ENCODE measurements around the gene ZNF680. TPM values are rescaled to one million over a fixed set of nuclear protein-coding genes. Genes with fewer than 3 reads are reported as not detected.

The ZNF680 gene
- total RNA-seq, 2 donors from 2014 or later = 8.3 to 9.0 TPM

GRCh38 chr7:64541438-64542359 is 21.2 kb downstream of the ZNF680 start:
- Mint-ChIP-seq H3K4me1 (peaks cover 7% of the 10 kb centered on the region), H3K4me3 (peak overlapping the region; percentile 33)

GRCh38 chr7:64533756-64534155 is 29.1 kb downstream of the ZNF680 start:
- peaks cover 28% of the 10 kb centered on the region for H3K36me3 Mint-ChIP-seq (ENCODE audit: low read depth)
- H3K4me3 Mint-ChIP-seq = no peak overlapping the region
- no peak overlapping the region for H3K27ac Mint-ChIP-seq
- ATAC-seq (no peak), DNase-seq (no peak)
- no peaks in the 10 kb centered on the region for H3K27me3 Mint-ChIP-seq
- H3K9me3 ChIP-seq (ENCODE audit: control insufficient read depth, low read length, poor library complexity, severe bottlenecking) = peaks cover 16% of the 10 kb centered on the region
- H3K4me1 Mint-ChIP-seq = peaks cover 2% of the 10 kb centered on the region

More at GRCh38 chr7:64541438-64542359, 21.2 kb downstream of the ZNF680 start:
- peak overlapping the region; percentile 65 for H3K27ac Mint-ChIP-seq
- H3K36me3 Mint-ChIP-seq (ENCODE audit: low read depth) = peaks cover 3% of the 10 kb centered on the region
- H3K27me3 Mint-ChIP-seq = no peaks in the 10 kb centered on the region
- no peak for DNase-seq
- H3K9me3 ChIP-seq (ENCODE audit: control insufficient read depth, low read length, poor library complexity, severe bottlenecking) = peaks cover 7% of the 10 kb centered on the region
- ATAC-seq = peak; percentile 61

DNA sequence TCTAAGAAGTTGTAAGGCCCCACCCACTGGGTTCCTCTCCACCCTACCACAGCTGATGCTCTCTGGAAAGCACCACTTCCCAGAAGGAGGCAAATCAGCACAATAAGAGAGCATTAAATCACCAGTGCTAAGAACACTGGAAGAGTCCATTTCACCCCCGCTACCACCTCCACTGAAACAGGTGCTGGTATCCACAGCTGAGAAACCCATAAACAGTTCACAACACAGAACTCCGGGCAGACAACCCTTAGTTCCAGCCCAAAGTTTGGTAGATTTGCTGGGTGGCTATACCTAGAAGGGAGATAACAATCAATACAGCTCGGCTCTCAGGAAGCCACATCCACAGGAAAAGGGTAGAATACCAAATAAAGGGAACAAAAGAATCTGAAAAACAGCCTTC is 34.1 kb downstream of the ZNF680 start:
- Mint-ChIP-seq H3K36me3 (ENCODE audit: low read depth) (peaks cover 23% of the 10 kb centered on the region), H3K27me3 (no peaks in the 10 kb centered on the region), H3K4me1 (peaks cover 2% of the 10 kb centered on the region), H3K4me3 (no peak overlapping the region), H3K27ac (no peak overlapping the region)
- peaks cover 24% of the 10 kb centered on the region for H3K9me3 ChIP-seq (ENCODE audit: control insufficient read depth, low read length, poor library complexity, severe bottlenecking)
- no peak for DNase-seq
- no peak for ATAC-seq

DNA sequence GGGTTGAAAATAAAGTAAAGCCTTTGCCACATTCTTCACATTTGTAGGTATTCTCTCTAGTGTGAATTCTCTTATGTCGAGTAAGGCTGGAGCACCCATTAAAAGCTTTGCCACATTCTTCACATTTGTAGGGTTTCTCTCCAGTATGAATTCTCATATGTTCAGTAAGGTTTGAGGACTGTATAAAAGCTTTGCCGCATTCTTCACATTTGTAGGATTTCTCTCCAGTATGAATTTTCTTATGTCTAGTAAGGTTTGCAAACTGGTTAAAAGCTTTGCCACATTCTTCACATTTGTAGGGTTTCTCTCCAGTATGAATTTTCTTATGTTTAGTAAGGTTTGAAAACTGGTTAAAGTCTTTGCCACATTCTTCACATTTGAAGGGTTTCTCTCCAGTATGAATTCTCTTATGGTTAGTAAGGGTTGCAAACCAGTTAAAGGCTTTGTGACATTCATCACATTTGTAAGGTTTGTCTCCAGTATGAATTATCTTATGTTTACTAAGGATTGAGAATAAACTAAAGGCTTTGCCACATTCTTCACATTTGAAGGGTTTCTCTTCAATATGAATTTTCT is 41.4 kb downstream of the ZNF680 start:
- ATAC-seq (no peak), DNase-seq (no peak)
- Mint-ChIP-seq H3K4me1 (no peaks in the 10 kb centered on the region), H3K4me3 (no peak overlapping the region), H3K27me3 (no peaks in the 10 kb centered on the region), H3K36me3 (ENCODE audit: low read depth) (peaks cover 4% of the 10 kb centered on the region), H3K27ac (no peak overlapping the region)
- H3K9me3 ChIP-seq (ENCODE audit: control insufficient read depth, low read length, poor library complexity, severe bottlenecking) = peaks cover 32% of the 10 kb centered on the region

DNA sequence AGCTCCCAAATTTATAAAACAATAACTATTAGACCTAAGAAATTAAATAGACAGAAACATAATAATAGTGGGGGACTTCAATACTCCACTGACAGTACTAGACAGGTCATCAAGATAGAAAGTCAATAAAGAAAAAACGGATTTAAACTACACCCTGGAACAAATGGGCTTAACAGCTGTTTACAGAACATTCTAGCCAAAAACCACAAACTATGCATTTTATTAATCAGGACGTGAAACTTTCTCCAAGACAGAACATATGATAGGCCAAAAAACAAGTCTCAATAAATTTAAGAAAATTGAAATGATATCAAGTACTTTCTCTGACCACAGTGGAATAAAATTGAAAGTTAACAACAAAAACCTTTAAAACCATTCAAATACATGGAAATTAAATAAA is 46.4 kb downstream of the ZNF680 start:
- ATAC-seq (no peak), DNase-seq (no peak)
- H3K27me3 Mint-ChIP-seq = no peaks in the 10 kb centered on the region
- no peaks in the 10 kb centered on the region for H3K4me1 Mint-ChIP-seq
- no peak overlapping the region for H3K4me3 Mint-ChIP-seq
- no peak overlapping the region for H3K27ac Mint-ChIP-seq
- peaks cover 4% of the 10 kb centered on the region for H3K36me3 Mint-ChIP-seq (ENCODE audit: low read depth)
- H3K9me3 ChIP-seq (ENCODE audit: control insufficient read depth, low read length, poor library complexity, severe bottlenecking) = peaks cover 28% of the 10 kb centered on the region

DNA sequence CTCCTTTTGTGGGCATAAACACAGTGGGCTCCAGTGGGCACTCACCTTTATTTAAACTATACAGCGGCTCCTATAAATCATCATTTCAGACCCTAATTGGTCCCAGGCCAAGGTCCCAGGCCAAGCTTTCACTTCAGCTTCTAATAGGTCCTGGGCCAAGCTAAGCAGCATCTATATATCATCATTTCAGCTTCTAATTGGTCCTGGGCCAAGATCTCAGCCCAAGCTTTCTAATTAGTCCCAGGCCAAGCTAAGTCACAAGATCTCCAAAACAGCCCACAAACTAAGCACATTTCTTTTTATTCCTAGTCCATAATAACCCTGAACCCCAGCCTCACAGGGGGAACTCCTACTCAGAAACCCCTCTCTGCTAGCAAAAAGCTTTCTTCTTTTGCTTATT is 47.1 kb downstream of the ZNF680 start:
- Mint-ChIP-seq H3K4me3 (no peak overlapping the region), H3K27ac (no peak overlapping the region), H3K27me3 (no peaks in the 10 kb centered on the region), H3K36me3 (ENCODE audit: low read depth) (peaks cover 4% of the 10 kb centered on the region), H3K4me1 (no peaks in the 10 kb centered on the region)
- H3K9me3 ChIP-seq (ENCODE audit: control insufficient read depth, low read length, poor library complexity, severe bottlenecking) = peaks cover 25% of the 10 kb centered on the region
- ATAC-seq (no peak), DNase-seq (no peak)

- Mint-ChIP-seq H3K36me3 (ENCODE audit: low read depth) (peaks cover 4% of the 10 kb centered on the region), H3K27ac (no peak overlapping the region), H3K4me3 (no peak overlapping the region), H3K27me3 (no peaks in the 10 kb centered on the region), H3K4me1 (no peaks in the 10 kb centered on the region)
- H3K9me3 ChIP-seq (ENCODE audit: control insufficient read depth, low read length, poor library complexity, severe bottlenecking) = peaks cover 25% of the 10 kb centered on the region
- no peak for DNase-seq
- no peak for ATAC-seq
These were observed 47.5 kb downstream of the ZNF680 start for GRCh38 chr7:64515330-64515729.

DNA sequence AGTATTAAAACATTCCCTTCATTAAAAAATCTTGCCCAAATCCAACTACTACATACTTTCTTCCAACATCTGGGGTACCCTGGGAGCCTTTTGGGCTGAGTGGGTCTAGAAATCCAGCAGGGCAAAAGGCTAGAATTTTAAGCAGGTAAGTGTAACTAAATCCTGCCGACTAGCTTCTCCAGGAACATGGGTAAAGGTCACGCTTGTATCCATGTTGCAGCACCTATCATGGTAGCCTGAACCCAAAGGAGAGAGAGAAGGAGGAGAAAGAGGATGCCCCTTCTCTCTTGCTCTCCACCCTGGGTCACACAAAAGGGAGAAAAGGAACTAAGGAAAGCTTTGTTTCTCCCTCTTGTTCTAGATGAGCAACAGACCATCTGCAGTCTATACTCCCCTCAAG is 53.3 kb downstream of the ZNF680 start:
- peaks cover 5% of the 10 kb centered on the region for H3K36me3 Mint-ChIP-seq (ENCODE audit: low read depth)
- no peaks in the 10 kb centered on the region for H3K4me1 Mint-ChIP-seq
- no peaks in the 10 kb centered on the region for H3K27me3 Mint-ChIP-seq
- DNase-seq = no peak
- no peak overlapping the region for H3K27ac Mint-ChIP-seq
- no peak overlapping the region for H3K4me3 Mint-ChIP-seq
- H3K9me3 ChIP-seq (ENCODE audit: control insufficient read depth, low read length, poor library complexity, severe bottlenecking) = peaks cover 18% of the 10 kb centered on the region
- ATAC-seq = no peak

- ATAC-seq = no peak
- peaks cover 15% of the 10 kb centered on the region for H3K9me3 ChIP-seq (ENCODE audit: control insufficient read depth, low read length, poor library complexity, severe bottlenecking)
- H3K27me3 Mint-ChIP-seq = no peaks in the 10 kb centered on the region
- no peak overlapping the region for H3K27ac Mint-ChIP-seq
- H3K4me3 Mint-ChIP-seq = no peak overlapping the region
- DNase-seq = no peak
- no peaks in the 10 kb centered on the region for H3K4me1 Mint-ChIP-seq
- H3K36me3 Mint-ChIP-seq (ENCODE audit: low read depth) = peaks cover 5% of the 10 kb centered on the region
These were observed 58.2 kb downstream of the ZNF680 start for GRCh38 chr7:64504581-64505120.

DNA sequence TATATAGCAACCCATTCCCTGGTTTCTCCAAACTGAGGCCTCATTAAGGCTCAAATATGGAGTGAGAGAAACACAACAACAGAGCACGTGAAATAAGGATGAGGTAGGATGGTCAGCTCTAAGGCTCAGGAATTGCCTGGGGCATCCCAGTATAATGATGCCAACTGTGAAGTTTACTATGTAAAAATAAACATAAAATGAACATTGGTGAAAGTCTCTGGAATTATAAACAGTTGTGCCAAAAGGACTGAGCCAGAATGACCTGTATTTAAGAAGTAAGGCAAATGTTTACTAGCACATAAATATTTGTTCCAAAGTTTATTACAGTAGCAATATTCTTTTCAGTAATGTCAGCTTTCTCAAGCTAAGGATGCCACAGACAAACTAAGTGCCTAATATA is 64.6 kb downstream of the ZNF680 start:
- Mint-ChIP-seq H3K36me3 (ENCODE audit: low read depth) (no peaks in the 10 kb centered on the region), H3K27me3 (no peaks in the 10 kb centered on the region), H3K27ac (no peak overlapping the region), H3K4me1 (no peaks in the 10 kb centered on the region), H3K4me3 (no peak overlapping the region)
- peaks cover 3% of the 10 kb centered on the region for H3K9me3 ChIP-seq (ENCODE audit: control insufficient read depth, low read length, poor library complexity, severe bottlenecking)
- ATAC-seq (no peak), DNase-seq (no peak)

DNA sequence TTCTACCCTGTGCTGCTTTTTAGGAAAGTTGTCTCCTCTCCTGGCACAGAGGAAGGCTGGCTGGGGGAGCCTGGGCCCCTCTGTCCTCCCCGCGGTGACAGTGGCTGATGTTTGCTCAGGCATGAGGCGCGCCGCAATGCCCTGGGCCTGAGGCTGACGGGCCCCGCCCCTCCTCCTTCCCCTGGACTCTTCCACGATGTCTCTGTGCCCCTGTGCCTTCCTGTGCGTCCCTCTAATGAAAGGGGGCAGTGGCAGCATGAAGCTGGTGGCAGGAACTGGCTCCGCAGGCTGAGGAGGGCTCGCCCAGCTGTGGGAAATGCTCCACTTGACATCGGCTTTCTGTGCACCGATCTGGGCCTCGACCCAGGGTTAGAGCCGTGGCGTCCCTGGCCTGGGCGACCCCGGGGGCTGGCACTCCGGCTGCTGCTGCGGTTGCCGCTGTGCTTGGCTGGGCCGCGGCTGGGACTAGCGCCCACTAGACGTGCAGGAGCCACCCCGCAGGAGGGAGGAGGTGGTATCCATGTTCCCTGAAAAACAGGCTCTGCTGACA is 67.9 kb downstream of the ZNF680 start:
- DNase-seq (no peak), ATAC-seq (no peak)
- H3K4me3 Mint-ChIP-seq = no peak overlapping the region
- H3K36me3 Mint-ChIP-seq (ENCODE audit: low read depth) = no peaks in the 10 kb centered on the region
- no peak overlapping the region for H3K27ac Mint-ChIP-seq
- no peaks in the 10 kb centered on the region for H3K27me3 Mint-ChIP-seq
- H3K4me1 Mint-ChIP-seq = no peaks in the 10 kb centered on the region
- H3K9me3 ChIP-seq (ENCODE audit: control insufficient read depth, low read length, poor library complexity, severe bottlenecking) = peaks cover 5% of the 10 kb centered on the region

DNA sequence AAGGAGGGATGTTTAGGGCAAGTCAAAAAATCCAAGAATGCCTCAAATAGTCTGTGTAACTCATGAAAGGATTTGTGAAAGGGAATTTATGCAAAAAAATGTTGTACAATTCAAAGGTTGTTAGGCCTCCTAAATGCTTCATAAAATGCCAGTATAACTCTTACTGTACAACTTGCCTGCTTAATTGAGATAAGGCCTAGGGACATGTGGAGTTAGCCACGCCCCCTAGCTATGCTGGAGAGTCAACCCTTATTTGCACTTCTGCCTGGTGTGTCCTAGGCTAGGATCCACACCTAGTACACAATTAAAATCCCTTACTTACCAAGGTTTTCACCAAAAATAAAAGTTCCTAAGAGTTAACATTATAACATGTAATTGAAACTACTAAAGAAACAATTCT is 77.2 kb downstream of the ZNF680 start:
- no peaks in the 10 kb centered on the region for H3K27me3 Mint-ChIP-seq
- H3K4me3 Mint-ChIP-seq = no peak overlapping the region
- H3K27ac Mint-ChIP-seq = no peak overlapping the region
- H3K4me1 Mint-ChIP-seq = no peaks in the 10 kb centered on the region
- peaks cover 3% of the 10 kb centered on the region for H3K9me3 ChIP-seq (ENCODE audit: control insufficient read depth, low read length, poor library complexity, severe bottlenecking)
- DNase-seq (no peak), ATAC-seq (no peak)
- H3K36me3 Mint-ChIP-seq (ENCODE audit: low read depth) = no peaks in the 10 kb centered on the region

Measured in T-helper 17 cell (primary cell).